ENCODE measurements around the gene FXYD3.
"Not testable (repeated sequence)": the region's sequence is repeated elsewhere in the genome, so short reads cannot be mapped to it uniquely, and the experiment has no call there.

The FXYD3 gene

GRCh38 chr19:35125749-35126623, 10.4 kb downstream of the FXYD3 start:
- DNase-seq = no peak

GRCh38 chr19:35126624-35126959, 11.0 kb downstream of the FXYD3 start:
- DNase-seq = no peak

GRCh38 chr19:35127871-35128270, 12.2 kb downstream of the FXYD3 start:
- no peak for DNase-seq

GRCh38 chr19:35128398-35129057, 12.9 kb downstream of the FXYD3 start:
- DNase-seq = no peak

GRCh38 chr19:35129724-35130274, 14.2 kb downstream of the FXYD3 start:
- not testable (repeated sequence) for DNase-seq

- DNase-seq = no peak
Measured at GRCh38 chr19:35130761-35131720, 15.4 kb downstream of the FXYD3 start.

- no peak for DNase-seq
Measured at GRCh38 chr19:35132254-35132653, 16.6 kb downstream of the FXYD3 start.

GRCh38 chr19:35133826-35134225, 18.2 kb downstream of the FXYD3 start:
- no peak for DNase-seq

- DNase-seq = no peak
Measured at GRCh38 chr19:35134601-35135242, 19.1 kb downstream of the FXYD3 start, which contains the start of gene LGI4. LGI4 (minus strand) TSS chr19:35135059; CDS start chr19:35134680, 379 bp downstream.

GRCh38 chr19:35135389-35135909, 19.8 kb downstream of the FXYD3 start:
- DNase-seq = peak; percentile 19

GRCh38 chr19:35136231-35136630, 20.6 kb downstream of the FXYD3 start:
- DNase-seq = no peak

GRCh38 chr19:35136977-35137702, 21.5 kb downstream of the FXYD3 start:
- DNase-seq = no peak

GRCh38 chr19:35138305-35138892, 22.8 kb downstream of the FXYD3 start, which contains the start of gene FXYD1:
FXYD1 (plus strand) TSS chr19:35138824; CDS start chr19:35140080, 1,256 bp downstream.
- no peak for DNase-seq

GRCh38 chr19:35140207-35140961, 24.8 kb downstream of the FXYD3 start:
- DNase-seq = no peak

- DNase-seq = peak; percentile 87
Measured at GRCh38 chr19:35140962-35141836, 25.6 kb downstream of the FXYD3 start.

- DNase-seq = no peak
Measured at GRCh38 chr19:35141837-35142605, 26.4 kb downstream of the FXYD3 start.

- peak; percentile 25 for DNase-seq
Measured at GRCh38 chr19:35142606-35143230, 27.1 kb downstream of the FXYD3 start.

Data from kidney glomerular epithelial cell (primary cell).